OCI-LY7 (cell line): ENCODE data around the gene BICD2. TPM values are rescaled to one million over a fixed set of nuclear protein-coding genes. Genes with fewer than 3 reads are reported as not detected.

ENCODE experiments used
- BruUV-seq: library from RNA; stranded (reverse); fragments of 400-500 nt; replicated peaks from 2 replicates; lab custom pipeline; 2021; lab: Mats Ljungman, UMichigan
- CTCF ChIA-PET: fragments of 300-600 bp; sonication (Branson Sonifier 250); formaldehyde crosslinking; loops from one replicate; lab custom pipeline; 2022; ENCODE audit warnings: antibody characterized with exemption; ENCODE audit not compliant: unreplicated experiment; lab: Charles Lee
- POLR2A ChIA-PET: fragments of 300-600 bp; sonication (Branson Sonifier 250); formaldehyde crosslinking; loops from one replicate; lab custom pipeline; 2022; ENCODE audit warnings: antibody characterized with exemption; lab: Charles Lee
- DNase-seq: peaks from one replicate; pipeline ENCODE4 v3.0.0-alpha.2; 2015; ENCODE audit warnings: low spot score
- H2AFZ ChIP-seq: fragments of 200-600 bp; sonication (generic), shearing (Covaris generic); 2 replicates; pipeline ENCODE4 v1.6.1; 2014; ENCODE audit warnings: mild to moderate bottlenecking, antibody characterized with exemption, low read length, moderate library complexity
- H3K27ac ChIP-seq: fragments of 200-600 bp; sonication (generic); 2 replicates; pipeline ENCODE4 v1.5.1; 2014; ENCODE audit warnings: mixed run types, low read depth, mild to moderate bottlenecking, moderate library complexity, low read length, inconsistent platforms; ENCODE audit not compliant: poor library complexity, severe bottlenecking
- H3K36me3 ChIP-seq: fragments of 200-600 bp; sonication (generic); 2 replicates; pipeline ENCODE4 v1.6.1; 2014; ENCODE audit warnings: mild to moderate bottlenecking, antibody characterized with exemption, low read length, moderate library complexity, mixed read lengths; ENCODE audit not compliant: insufficient read depth
- H3K4me1 ChIP-seq: fragments of 200-600 bp; sonication (generic); 2 replicates; pipeline ENCODE4 v1.5.1; 2014; ENCODE audit warnings: mild to moderate bottlenecking, low read length; ENCODE audit not compliant: insufficient read depth, poor library complexity, severe bottlenecking
- H3K4me2 ChIP-seq: fragments of 200-600 bp; sonication (generic); 2 replicates; pipeline ENCODE4 v1.6.1; 2014; ENCODE audit warnings: mild to moderate bottlenecking, low read length
- H3K4me3 ChIP-seq: fragments of 200-600 bp; sonication (generic); 2 replicates; pipeline ENCODE4 v1.5.1; 2014; ENCODE audit warnings: mild to moderate bottlenecking, low read depth, low read length; ENCODE audit not compliant: poor library complexity, severe bottlenecking
- H3K79me2 ChIP-seq: fragments of 200-600 bp; sonication (generic); 2 replicates; pipeline ENCODE4 v1.6.1; 2016; ENCODE audit warnings: low read depth, mild to moderate bottlenecking, low read length, moderate library complexity, mixed read lengths; ENCODE audit not compliant: insufficient read depth
- H3K9me2 ChIP-seq: fragments of 200-600 bp; sonication (generic); 2 replicates; pipeline ENCODE4 v1.6.1; 2016; ENCODE audit warnings: mild to moderate bottlenecking, low read length, mixed read lengths; ENCODE audit not compliant: insufficient read depth
- H3K9me3 ChIP-seq: fragments of 200-600 bp; sonication (generic); 2 replicates; pipeline ENCODE4 v1.6.1; 2014; ENCODE audit warnings: mild to moderate bottlenecking, mixed run types, low read length, mixed read lengths
- H4K20me1 ChIP-seq: fragments of 200-600 bp; sonication (generic); 2 replicates; pipeline ENCODE4 v1.6.1; 2014; ENCODE audit warnings: mild to moderate bottlenecking, antibody characterized with exemption, low read length, moderate library complexity, mixed read lengths; ENCODE audit not compliant: insufficient read depth
- EZH2phosphoT487 ChIP-seq: fragments of 200-600 bp; sonication (generic); IDR thresholded peaks from 2 replicates; pipeline ENCODE4 v1.6.1; 2018; ENCODE audit warnings: low read depth, borderline replicate concordance, mild to moderate bottlenecking, mixed run types, antibody characterized with exemption, low read length, moderate library complexity, mixed read lengths
- intact Hi-C: fragments of 100-400 bp; cut with micrococcal nuclease; formaldehyde crosslinking; loops from one replicate; pipeline ENCODE4 v1.10.0; 2022; ENCODE audit not compliant: unreplicated experiment
- total RNA-seq, 2 experiments: library from RNA; depleted of rRNA in 1 of 2; stranded (reverse); fragments of >200 nt in 1 of 2; shearing (Covaris generic) in 1 of 2; gene quantifications; 2 replicates each; pipeline ENCODE4 v1.2.3, GENCODE V29; 2014 to 2022
- TF ChIP-seq, protein P1 (sequence below): fragments of 200-600 bp; sonication (generic); conservative IDR thresholded peaks from 2 replicates; pipeline ENCODE4 v1.5.1; 2014; ENCODE audit warnings: mild to moderate bottlenecking, antibody characterized with exemption, low read length, moderate library complexity, mixed read lengths

Gene BICD2
- total RNA-seq, 2 experiments from 2014 or later: 46.5 to 71.0 TPM

DNA sequence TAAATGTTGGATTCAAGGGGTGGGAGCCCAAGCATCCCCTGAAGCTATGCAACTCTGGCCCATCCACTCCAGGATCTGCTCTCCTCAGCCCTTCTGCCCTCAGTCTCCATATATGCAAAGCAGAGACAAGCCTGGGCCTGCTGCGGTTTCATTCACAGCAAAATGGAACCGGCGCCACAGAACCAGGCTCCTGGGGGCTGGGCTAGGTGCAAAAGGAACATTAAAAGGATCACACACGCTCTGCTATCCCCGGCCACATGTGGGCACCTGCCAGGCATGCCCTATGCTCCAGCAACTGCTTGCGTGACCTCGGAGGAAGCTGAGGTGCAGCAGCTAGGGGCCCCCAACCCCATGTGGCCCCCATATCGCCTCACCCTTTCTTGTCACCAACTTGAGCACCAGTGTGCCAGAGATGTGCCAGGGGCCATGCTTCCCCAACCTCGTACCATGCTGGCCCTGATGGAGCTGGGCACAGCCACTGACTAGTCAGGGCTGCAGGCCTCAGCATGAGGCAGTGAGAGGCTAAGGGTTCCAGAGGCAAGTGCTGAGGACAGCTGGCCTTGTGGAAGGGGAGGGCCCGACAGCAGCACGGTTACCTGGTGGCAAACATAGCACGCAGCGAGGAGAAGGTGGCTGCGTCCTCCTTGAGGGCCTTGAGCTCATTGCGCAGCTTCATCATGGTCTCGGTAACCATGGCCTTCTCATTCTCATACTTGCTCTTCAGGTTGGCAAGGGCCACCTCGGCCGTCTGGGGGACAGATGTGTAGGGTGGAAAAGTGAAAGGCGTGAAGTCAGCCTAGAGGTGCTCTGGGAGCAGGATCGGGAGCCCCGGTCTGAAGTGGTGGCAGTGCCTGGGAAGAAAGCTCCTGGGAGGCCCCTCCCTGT, 47.2 kb downstream of the BICD2 start:
- H2AFZ ChIP-seq: no peak overlapping the region
- H3K4me3 ChIP-seq: peak overlapping the region; percentile 33
- H3K4me1 ChIP-seq: peaks cover 60% of the 10 kb centered on the region
- H4K20me1 ChIP-seq: no peaks in the 10 kb centered on the region
- peaks cover 95% of the 10 kb centered on the region for H3K36me3 ChIP-seq
- intact Hi-C loops: loop anchor here (1.0 to 2.0 kb wide), 2 partner anchors 12 to 47 kb away; partner anchors contain the start of gene IPPK
- H3K9me2 ChIP-seq: no peaks in the 10 kb centered on the region
- peak; percentile 55 for DNase-seq
- peak overlapping the region; percentile 65 for H3K4me2 ChIP-seq
- H3K79me2 ChIP-seq: peaks cover 2% of the 10 kb centered on the region; the same call in 1 of the 2 replicates
- H3K9me3 ChIP-seq: no peaks in the 10 kb centered on the region
- peak overlapping the region; percentile 62 for H3K27ac ChIP-seq
- POLR2A ChIA-PET: interaction anchor here (0.5 to 2.3 kb wide), 9 partner anchors 9 to 74 kb away, joined by 3 to 11 read pairs (median 3); partner anchors contain the start of gene IPPK
- no TSS peak for BruUV-seq
- CTCF ChIA-PET: interaction anchor here (0.6 to 1.8 kb wide), 10 partner anchors 10 to 82 kb away, joined by 3 to 11 read pairs (median 6); no protein-coding TSS in a partner anchor
- no peak for TF ChIP-seq EZH2phosphoT487
- TF ChIP-seq, protein P1, sequence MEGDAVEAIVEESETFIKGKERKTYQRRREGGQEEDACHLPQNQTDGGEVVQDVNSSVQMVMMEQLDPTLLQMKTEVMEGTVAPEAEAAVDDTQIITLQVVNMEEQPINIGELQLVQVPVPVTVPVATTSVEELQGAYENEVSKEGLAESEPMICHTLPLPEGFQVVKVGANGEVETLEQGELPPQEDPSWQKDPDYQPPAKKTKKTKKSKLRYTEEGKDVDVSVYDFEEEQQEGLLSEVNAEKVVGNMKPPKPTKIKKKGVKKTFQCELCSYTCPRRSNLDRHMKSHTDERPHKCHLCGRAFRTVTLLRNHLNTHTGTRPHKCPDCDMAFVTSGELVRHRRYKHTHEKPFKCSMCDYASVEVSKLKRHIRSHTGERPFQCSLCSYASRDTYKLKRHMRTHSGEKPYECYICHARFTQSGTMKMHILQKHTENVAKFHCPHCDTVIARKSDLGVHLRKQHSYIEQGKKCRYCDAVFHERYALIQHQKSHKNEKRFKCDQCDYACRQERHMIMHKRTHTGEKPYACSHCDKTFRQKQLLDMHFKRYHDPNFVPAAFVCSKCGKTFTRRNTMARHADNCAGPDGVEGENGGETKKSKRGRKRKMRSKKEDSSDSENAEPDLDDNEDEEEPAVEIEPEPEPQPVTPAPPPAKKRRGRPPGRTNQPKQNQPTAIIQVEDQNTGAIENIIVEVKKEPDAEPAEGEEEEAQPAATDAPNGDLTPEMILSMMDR: no peak

DNA sequence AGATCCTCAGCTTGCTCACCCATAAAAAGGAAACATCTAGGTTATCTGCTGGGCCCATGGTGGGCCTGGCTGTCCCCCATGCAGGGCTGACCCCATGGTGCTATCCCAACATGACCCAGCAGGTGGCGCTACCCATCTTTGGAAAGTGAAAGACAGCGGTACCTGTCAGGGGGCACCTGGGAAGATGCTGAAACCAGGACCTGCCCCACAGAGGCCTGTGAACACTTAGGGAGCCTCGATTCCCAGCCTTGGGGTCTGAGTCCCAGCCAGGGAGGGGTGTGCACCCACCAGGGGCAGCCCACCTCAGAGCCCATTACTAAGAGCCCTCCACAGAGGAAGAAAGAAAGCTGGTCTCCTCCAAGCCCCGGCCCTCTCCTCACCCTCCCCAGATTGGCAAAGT, 48.1 kb downstream of the BICD2 start:
- H3K9me3 ChIP-seq: no peaks in the 10 kb centered on the region
- H4K20me1 ChIP-seq: no peaks in the 10 kb centered on the region
- ChIA-PET POLR2A (interaction anchor here (0.5 to 2.0 kb wide), 3 partner anchors 45 to 75 kb away, joined by 3 to 11 read pairs (median 5); partner anchors contain the start of gene IPPK), CTCF (interaction anchor here (1.5 to 1.8 kb wide), 6 partner anchors 12 to 74 kb away, joined by 3 to 8 read pairs (median 6); no protein-coding TSS in a partner anchor)
- peak overlapping the region; percentile 33 for H3K4me3 ChIP-seq
- peak overlapping the region; percentile 65 for H3K4me2 ChIP-seq
- H3K9me2 ChIP-seq: no peaks in the 10 kb centered on the region
- H3K27ac ChIP-seq: peak overlapping the region; percentile 62
- no peak overlapping the region for H2AFZ ChIP-seq
- BruUV-seq: no TSS peak
- H3K79me2 ChIP-seq: no peaks in the 10 kb centered on the region
- DNase-seq: peak; percentile 80
- TF ChIP-seq EZH2phosphoT487: no peak
- TF ChIP-seq, protein P1: peak; percentile 97
- H3K4me1 ChIP-seq: peaks cover 58% of the 10 kb centered on the region
- intact Hi-C loops: loop anchor here (1.0 to 2.0 kb wide), 3 partner anchors 46 to 74 kb away; partner anchors contain the start of gene IPPK
- peaks cover 95% of the 10 kb centered on the region for H3K36me3 ChIP-seq
